Measurements from ENCODE around the gene M1AP.

M1AP gene

GRCh38 chr2:74576211-74576862, 71.8 kb downstream of the M1AP start:
- no peak for FAIRE-seq
- TF ChIP-seq CTCF (IDR thresholded peaks at IDR 0.05; ENCODE audit: insufficient read depth, missing control alignments): no peak
- DNase-seq (ENCODE audit: insufficient read length, low spot score): no peak

GRCh38 chr2:74575320-74575719, 72.8 kb downstream of the M1AP start:
- DNase-seq (ENCODE audit: insufficient read length, low spot score) (no peak), FAIRE-seq (no peak)
- TF ChIP-seq CTCF (IDR thresholded peaks at IDR 0.05; ENCODE audit: insufficient read depth, missing control alignments): no peak

- FAIRE-seq (no peak), DNase-seq (ENCODE audit: insufficient read length, low spot score) (no peak)
- TF ChIP-seq CTCF (IDR thresholded peaks at IDR 0.05; ENCODE audit: insufficient read depth, missing control alignments): no peak
These were observed 74.2 kb downstream of the M1AP start for GRCh38 chr2:74573747-74574562.

- no peak for TF ChIP-seq CTCF (IDR thresholded peaks at IDR 0.05; ENCODE audit: insufficient read depth, missing control alignments)
- DNase-seq (ENCODE audit: insufficient read length, low spot score) (no peak), FAIRE-seq (no peak)
These were observed 75.8 kb downstream of the M1AP start for GRCh38 chr2:74572178-74572925.

- TF ChIP-seq CTCF (IDR thresholded peaks at IDR 0.05; ENCODE audit: insufficient read depth, missing control alignments): no peak
- no peak for FAIRE-seq
These were observed 77.1 kb downstream of the M1AP start for GRCh38 chr2:74571058-74571457.

GRCh38 chr2:74569686-74570085, 78.4 kb downstream of the M1AP start:
- no peak for FAIRE-seq

More at GRCh38 chr2:74571058-74571457, 77.1 kb downstream of the M1AP start:
- DNase-seq (ENCODE audit: insufficient read length, low spot score): no peak

More at GRCh38 chr2:74569686-74570085, 78.4 kb downstream of the M1AP start:
- TF ChIP-seq CTCF (IDR thresholded peaks at IDR 0.05; ENCODE audit: insufficient read depth, missing control alignments): no peak
- no peak for DNase-seq (ENCODE audit: insufficient read length, low spot score)

Measured in D721Med (cell line).